Hypothalamus (tissue), 51 donors: ENCODE measurements around the gene PRELID3B.
"Not testable (repeated sequence)": the region's sequence is repeated elsewhere in the genome, so short reads cannot be mapped to it uniquely, and the experiment has no call there.

Experiments
- DNase-seq, 51 donors: peaks; one replicate each; lab custom pipeline; 2025; lab: John Stamatoyannopoulos, UW

Gene PRELID3B

DNA sequence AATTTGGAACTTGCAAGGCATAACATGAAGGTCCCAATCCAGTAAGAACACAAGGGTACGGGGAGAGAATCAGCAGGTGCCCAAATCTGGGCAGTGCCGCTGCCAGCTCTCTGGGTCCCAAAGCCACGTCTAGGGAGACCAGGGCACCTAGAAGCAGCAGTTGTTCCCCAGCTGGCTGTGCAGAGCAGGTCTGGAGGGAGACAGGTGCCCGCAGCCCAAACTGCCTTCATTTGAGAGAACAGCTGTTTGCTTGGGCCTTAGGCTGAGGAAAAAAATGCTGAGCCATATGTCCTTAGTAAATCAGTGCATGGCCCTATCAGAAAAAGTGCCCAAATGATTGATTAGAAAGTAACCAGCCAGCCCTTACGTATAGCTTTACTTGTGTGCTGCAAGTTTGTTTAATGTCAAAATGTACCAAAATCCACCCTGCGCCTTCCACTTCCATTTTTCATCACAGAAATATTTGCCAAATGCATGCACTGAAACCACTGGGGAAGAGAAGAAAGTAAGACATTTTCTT, 9.1 kb upstream of the PRELID3B start:
- no peak for DNase-seq

DNA sequence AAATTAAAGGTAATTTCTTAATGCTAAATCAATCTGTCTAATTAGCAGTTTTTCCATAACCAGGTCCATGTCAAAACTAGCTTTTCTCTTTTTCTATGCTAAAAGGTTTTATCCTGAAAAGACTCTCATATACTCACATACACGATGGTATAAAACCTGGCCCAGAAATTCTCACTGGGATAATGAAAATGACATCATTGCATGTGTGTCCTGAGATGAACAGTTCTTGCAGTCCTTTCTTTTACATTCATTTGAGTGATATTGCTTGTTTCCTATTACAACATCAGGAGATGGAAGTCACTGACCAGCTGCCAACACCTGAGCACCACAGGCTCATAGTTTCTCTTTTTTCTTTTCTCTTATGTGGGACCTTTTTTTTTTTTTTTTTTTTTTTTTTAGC, 7.9 kb upstream of the PRELID3B start:
- no peak for DNase-seq

DNA sequence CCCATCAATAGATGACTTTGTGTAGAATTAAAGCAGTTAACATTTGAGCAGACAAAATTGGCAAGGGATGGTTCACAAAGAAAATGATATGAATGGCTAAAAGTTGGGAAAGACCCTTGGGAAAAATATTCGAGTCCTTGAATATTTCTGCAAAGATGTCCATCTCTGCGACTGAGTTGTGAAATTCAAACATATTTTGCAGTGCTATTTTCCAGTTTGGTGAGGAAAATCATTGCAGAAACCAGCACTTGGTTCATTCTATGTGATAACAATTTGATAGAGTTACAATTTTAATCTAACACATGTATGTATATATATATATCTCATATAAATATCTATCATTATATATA, 6.1 kb upstream of the PRELID3B start:
- DNase-seq = no peak

DNA sequence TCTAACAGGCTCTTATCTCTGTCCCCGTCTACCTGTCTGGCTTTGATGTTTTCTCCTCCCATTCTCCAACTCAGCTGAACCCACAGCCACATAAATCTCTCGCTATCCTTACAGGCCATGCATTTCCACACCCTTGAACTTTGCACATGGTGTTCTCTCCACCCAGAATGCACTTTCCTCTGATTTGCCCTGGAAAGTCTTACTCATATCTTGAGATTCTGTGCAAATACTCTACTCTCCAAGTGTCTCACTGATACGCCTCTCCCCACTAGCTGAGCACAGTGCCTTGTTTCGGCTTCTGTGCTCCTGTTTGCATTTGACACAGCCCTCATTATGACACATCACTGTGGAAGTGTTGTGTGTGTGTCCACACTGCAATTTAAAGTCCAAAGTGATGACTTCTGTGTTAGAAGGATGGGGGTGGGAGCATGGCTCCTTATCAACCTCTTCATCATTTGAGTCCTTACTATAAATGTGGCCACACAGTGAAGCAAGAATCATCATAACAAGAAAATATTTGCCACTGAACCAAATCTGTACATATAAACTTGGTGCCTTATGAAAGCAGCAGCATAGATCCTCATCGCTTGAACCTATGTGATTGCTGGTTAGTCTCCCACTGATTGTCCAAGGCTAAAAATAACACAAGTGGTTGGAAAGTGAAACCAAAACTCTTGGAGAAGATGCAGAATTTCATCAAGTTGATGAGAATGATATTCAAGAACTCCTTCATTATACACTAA, 5.5 kb upstream of the PRELID3B start:
- no peak for DNase-seq

DNA sequence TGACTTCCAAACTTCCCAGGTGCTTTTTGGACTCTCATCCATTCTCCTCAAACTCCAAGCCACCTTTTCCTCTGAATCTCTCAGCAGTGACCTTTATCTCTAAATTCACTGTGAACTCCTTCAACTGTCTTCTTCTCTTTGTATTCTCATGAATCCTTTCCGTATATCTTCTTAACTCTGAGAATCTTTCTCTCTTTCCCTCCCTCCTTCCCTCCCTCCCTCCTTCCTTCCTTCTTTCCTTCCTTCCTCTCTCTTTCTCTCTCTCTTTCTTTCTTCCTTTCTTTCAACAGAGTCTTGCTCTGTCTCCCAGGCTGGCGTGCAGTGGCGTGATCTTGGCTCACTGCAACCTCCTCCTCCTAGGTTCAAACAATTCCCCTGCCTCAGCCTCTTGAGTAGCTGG, 4.3 kb upstream of the PRELID3B start:
- no peak for DNase-seq

GRCh38 chr20:59044796-59045195, 2.2 kb upstream of the PRELID3B start:
- no peak for DNase-seq

DNA sequence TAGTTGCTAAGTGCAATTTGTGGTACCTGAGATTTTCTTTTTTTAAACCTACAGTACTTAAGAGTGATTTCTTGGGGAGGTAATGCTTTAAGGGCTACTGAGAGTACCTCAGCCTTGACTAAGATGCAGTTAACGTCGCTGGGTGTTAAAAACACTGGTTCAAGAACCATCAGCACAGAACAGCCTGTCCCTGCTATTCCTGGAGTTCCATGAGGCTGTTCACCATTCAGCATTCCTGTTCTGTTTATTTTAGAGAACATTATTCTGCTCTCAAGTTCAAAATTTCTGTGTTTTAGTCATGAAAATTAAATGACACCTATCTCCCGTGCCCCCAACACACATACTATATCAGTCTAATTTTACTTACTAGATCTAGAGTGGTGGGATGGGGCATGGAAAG, 1.7 kb upstream of the PRELID3B start:
- no peak for DNase-seq

GRCh38 chr20:59043698-59044097, 1.1 kb upstream of the PRELID3B start:
- DNase-seq = no peak

GRCh38 chr20:59042796-59043631, 428 bp upstream of the PRELID3B start:
- peak; percentile 38 to 93 (median 84) for DNase-seq

DNA sequence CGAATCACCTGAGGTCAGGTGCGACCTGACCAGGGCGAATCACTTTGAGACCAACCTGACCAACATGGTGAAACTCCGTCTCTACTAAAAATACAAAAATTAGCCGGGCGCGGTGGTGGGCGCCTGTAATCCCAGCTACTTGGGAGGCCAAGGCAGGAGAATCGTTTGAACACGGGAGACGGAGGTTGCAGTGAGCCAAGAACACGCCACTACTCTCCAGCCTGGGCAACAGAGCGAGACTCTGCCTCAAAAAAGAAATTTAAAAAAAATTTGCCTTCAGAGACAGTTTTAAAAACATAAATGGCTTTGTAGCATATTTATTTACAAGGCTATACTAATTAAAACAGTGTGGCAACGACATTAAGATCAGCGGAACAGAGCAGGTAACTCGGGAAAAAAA, 1.1 kb downstream of the PRELID3B start:
- DNase-seq = not testable (repeated sequence)

- no peak for DNase-seq
Measured at GRCh38 chr20:59040667-59041066, 1.9 kb downstream of the PRELID3B start.

- DNase-seq = no peak
Measured at GRCh38 chr20:59039233-59039632, 3.4 kb downstream of the PRELID3B start.

GRCh38 chr20:59037386-59037785, 5.2 kb downstream of the PRELID3B start:
- no peak for DNase-seq

DNA sequence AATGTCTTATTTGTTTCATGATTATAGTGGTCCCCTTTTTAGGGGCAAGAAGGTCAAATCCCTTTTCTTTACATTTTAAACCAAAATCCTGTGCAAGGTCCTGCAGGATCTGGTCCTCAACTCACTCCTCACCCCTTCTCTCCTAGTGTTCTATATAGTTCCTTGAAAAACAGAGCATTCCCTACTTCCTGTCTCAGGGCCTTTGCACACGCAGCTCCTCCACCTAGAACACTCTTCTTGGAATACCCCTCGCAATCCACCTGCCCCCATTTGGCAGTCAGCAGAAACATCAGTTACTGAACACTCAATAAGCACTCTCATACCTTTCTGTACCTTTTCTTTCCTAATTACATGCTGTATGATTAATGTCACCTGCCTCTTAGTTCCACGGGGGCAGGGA, 7.2 kb downstream of the PRELID3B start:
- DNase-seq = no peak

GRCh38 chr20:59033616-59034165, 8.9 kb downstream of the PRELID3B start:
- no peak for DNase-seq

- DNase-seq = no peak
Measured at GRCh38 chr20:59033093-59033492, 9.5 kb downstream of the PRELID3B start.

GRCh38 chr20:59032713-59033059, 9.9 kb downstream of the PRELID3B start:
- no peak for DNase-seq

GRCh38 chr20:59032023-59032712, 10.4 kb downstream of the PRELID3B start, which contains the start of gene ATP5F1E:
TSS of gene ATP5F1E (minus strand) at chr20:59032335. CDS start at chr20:59032251, 84 bp downstream.
- peak; percentile 68 to 99 (median 93) for DNase-seq

DNA sequence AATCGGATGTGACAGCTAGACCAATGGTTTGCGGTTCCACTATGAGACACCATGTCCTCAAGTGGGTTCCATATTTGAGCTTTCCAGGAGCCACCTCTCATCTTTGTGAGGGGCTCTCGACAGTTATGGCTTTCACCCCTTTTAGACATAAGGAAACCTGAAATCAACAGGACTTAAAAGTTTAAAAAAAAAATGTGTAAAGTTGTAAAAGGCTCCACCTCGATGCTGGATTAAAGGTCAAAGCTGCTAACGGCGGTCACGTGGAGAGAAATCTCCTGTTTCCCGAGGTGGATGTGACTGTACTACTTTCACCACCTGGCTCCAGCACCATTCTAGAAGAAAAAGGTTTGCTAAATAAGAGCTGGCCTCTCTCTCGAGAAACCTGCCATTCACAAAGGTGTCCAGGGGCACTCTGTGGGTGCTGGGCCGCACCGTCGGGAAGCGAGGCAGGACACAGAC, 11.0 kb downstream of the PRELID3B start:
- DNase-seq = no peak

DNA sequence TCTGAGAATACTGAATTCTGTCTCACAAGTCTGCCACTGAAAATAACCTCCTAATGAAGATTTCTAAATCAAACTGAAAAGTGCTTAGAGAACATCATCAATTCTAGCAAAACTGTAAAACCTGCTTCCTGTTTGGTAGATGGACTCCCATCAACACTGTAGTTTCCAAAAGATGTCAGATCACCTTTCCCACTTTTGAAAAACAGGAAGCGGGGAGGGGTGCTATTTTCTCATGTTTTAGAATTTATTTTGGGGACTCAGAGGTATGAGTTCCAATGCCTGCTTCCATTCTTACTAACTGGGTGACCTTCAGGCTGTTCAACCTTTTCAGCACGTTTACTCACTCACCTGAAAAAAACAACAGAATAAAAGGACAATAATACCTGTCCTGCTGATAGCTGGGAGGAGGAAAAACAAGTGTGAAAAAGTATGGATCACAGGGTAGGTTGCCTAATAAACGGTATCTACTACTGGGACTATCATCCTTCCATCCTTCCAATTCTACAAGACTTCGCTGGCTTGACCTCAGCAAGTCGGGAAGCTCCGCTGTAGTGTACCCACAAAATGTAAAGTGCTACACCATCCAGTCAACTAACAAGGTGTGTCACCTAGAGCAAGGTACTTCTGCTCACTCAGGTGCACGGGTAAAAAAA, 11.5 kb downstream of the PRELID3B start:
- no peak for DNase-seq
